Esophagus mucosa (tissue), 1 donor: ENCODE measurements around the gene NMRAL1. TPM values are rescaled to one million over a fixed set of nuclear protein-coding genes. Genes with fewer than 3 reads are reported as not detected.

Source experiments
- ATAC-seq: fragments of 200-7000 bp; cut with Tn5 transposase; one replicate; pipeline ENCODE4 v1.9.1; 2020
- total RNA-seq: library from RNA; stranded (reverse); gene quantifications from one replicate; pipeline ENCODE4 v1.2.4, GENCODE V29; 2023
- donor health status: DM: yes; HTN: yes; CAD: no.

Gene NMRAL1
- total RNA-seq: 35.2 TPM

- ATAC-seq: peak; percentile 72
Measured at GRCh38 chr16:4474192-4474961, at the start of gene NMRAL1. NMRAL1 (minus strand) TSS chr16:4474625; CDS start chr16:4474132, 493 bp downstream.

- no peak for ATAC-seq
Measured at GRCh38 chr16:4523686-4524085, 49.3 kb upstream of the NMRAL1 start.

- ATAC-seq: no peak
Measured at GRCh38 chr16:4522051-4522581, 47.7 kb upstream of the NMRAL1 start.

GRCh38 chr16:4520913-4521312 is 46.5 kb upstream of the NMRAL1 start:
- ATAC-seq: no peak

GRCh38 chr16:4519274-4520058 is 45.0 kb upstream of the NMRAL1 start:
- ATAC-seq: no peak

GRCh38 chr16:4517812-4518680 is 43.6 kb upstream of the NMRAL1 start:
- peak; percentile 41 for ATAC-seq

- ATAC-seq: no peak
Measured at GRCh38 chr16:4515611-4516233, 41.3 kb upstream of the NMRAL1 start.

- ATAC-seq: no peak
Measured at GRCh38 chr16:4514606-4515005, 40.2 kb upstream of the NMRAL1 start.

- ATAC-seq: no peak
Measured at GRCh38 chr16:4513881-4514280, 39.5 kb upstream of the NMRAL1 start.

GRCh38 chr16:4513086-4513860 is 38.8 kb upstream of the NMRAL1 start:
- no peak for ATAC-seq

- no peak for ATAC-seq
Measured at GRCh38 chr16:4512473-4512872, 38.0 kb upstream of the NMRAL1 start.

GRCh38 chr16:4511441-4512082 is 37.1 kb upstream of the NMRAL1 start:
- ATAC-seq: peak; percentile 74

- ATAC-seq: peak; percentile 15
Measured at GRCh38 chr16:4510747-4511426, 36.5 kb upstream of the NMRAL1 start.

- no peak for ATAC-seq
Measured at GRCh38 chr16:4510131-4510530, 35.7 kb upstream of the NMRAL1 start.

GRCh38 chr16:4509420-4509819 is 35.0 kb upstream of the NMRAL1 start:
- no peak for ATAC-seq

- ATAC-seq: no peak
Measured at GRCh38 chr16:4508806-4509205, 34.4 kb upstream of the NMRAL1 start.

GRCh38 chr16:4507588-4508345 is 33.3 kb upstream of the NMRAL1 start:
- no peak for ATAC-seq

- ATAC-seq: peak; percentile 64
Measured at GRCh38 chr16:4506450-4506849, 32.0 kb upstream of the NMRAL1 start.
